Measurements from ENCODE around the gene KCNJ15.

KCNJ15 gene

GRCh38 chr21:38240129-38240528 lies 16.7 kb upstream of the KCNJ15 start:
- peaks cover 0 to 64% (median 26%) of the 10 kb centered on the region in 4 donors for H3K4me1 ChIP-seq
- TF ChIP-seq, protein P1, sequence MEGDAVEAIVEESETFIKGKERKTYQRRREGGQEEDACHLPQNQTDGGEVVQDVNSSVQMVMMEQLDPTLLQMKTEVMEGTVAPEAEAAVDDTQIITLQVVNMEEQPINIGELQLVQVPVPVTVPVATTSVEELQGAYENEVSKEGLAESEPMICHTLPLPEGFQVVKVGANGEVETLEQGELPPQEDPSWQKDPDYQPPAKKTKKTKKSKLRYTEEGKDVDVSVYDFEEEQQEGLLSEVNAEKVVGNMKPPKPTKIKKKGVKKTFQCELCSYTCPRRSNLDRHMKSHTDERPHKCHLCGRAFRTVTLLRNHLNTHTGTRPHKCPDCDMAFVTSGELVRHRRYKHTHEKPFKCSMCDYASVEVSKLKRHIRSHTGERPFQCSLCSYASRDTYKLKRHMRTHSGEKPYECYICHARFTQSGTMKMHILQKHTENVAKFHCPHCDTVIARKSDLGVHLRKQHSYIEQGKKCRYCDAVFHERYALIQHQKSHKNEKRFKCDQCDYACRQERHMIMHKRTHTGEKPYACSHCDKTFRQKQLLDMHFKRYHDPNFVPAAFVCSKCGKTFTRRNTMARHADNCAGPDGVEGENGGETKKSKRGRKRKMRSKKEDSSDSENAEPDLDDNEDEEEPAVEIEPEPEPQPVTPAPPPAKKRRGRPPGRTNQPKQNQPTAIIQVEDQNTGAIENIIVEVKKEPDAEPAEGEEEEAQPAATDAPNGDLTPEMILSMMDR (IDR thresholded peaks at IDR 0.05): no peak
- no peak overlapping the region for H3K4me3 ChIP-seq
- no peaks in the 10 kb centered on the region for H3K9me3 ChIP-seq
- H3K36me3 ChIP-seq: no peaks in the 10 kb centered on the region
- H3K27me3 ChIP-seq: no peaks in the 10 kb centered on the region
- DNase-seq: no peak
- peak overlapping the region; percentile 77 to 78 for H3K27ac ChIP-seq
- intact Hi-C loops (cut with DNase I; ENCODE audit: low total_unique reads): no loop called here

- H3K9me3 ChIP-seq: no peaks in the 10 kb centered on the region
- DNase-seq: peak; percentile 71 to 83
- intact Hi-C loops (cut with DNase I; ENCODE audit: low total_unique reads): no loop called here
- peaks cover 0 to 71% (median 26%) of the 10 kb centered on the region in 4 donors for H3K4me1 ChIP-seq
- peak overlapping the region; percentile 77 to 78 for H3K27ac ChIP-seq
- TF ChIP-seq, protein P1 (IDR thresholded peaks at IDR 0.05): no peak
- H3K27me3 ChIP-seq: no peaks in the 10 kb centered on the region
- peak overlapping the region in 1 of 2 donors; percentile 12 for H3K4me3 ChIP-seq
- H3K36me3 ChIP-seq: no peaks in the 10 kb centered on the region
Observed at GRCh38 chr21:38241029-38241740, 15.6 kb upstream of the KCNJ15 start.

GRCh38 chr21:38242061-38242460 lies 14.7 kb upstream of the KCNJ15 start:
- TF ChIP-seq, protein P1 (IDR thresholded peaks at IDR 0.05): no peak
- intact Hi-C loops (cut with DNase I; ENCODE audit: low total_unique reads): no loop called here
- Histone ChIP-seq H3K9me3 (no peaks in the 10 kb centered on the region), H3K4me3 (no peak overlapping the region), H3K4me1 (peaks cover 0 to 68% (median 24%) of the 10 kb centered on the region in 4 donors), H3K36me3 (no peaks in the 10 kb centered on the region), H3K27ac (peak overlapping the region; percentile 77 to 78), H3K27me3 (no peaks in the 10 kb centered on the region)
- no peak for DNase-seq

- TF ChIP-seq, protein P1 (IDR thresholded peaks at IDR 0.05): no peak
- no peak for DNase-seq
- Histone ChIP-seq H3K4me1 (peaks cover 0 to 62% (median 21%) of the 10 kb centered on the region in 4 donors), H3K36me3 (no peaks in the 10 kb centered on the region), H3K27me3 (no peaks in the 10 kb centered on the region), H3K27ac (peak overlapping the region; percentile 77 to 78), H3K9me3 (no peaks in the 10 kb centered on the region), H3K4me3 (no peak overlapping the region)
- intact Hi-C loops (cut with DNase I; ENCODE audit: low total_unique reads): no loop called here
Observed at GRCh38 chr21:38243732-38244406, 12.9 kb upstream of the KCNJ15 start.

DNA sequence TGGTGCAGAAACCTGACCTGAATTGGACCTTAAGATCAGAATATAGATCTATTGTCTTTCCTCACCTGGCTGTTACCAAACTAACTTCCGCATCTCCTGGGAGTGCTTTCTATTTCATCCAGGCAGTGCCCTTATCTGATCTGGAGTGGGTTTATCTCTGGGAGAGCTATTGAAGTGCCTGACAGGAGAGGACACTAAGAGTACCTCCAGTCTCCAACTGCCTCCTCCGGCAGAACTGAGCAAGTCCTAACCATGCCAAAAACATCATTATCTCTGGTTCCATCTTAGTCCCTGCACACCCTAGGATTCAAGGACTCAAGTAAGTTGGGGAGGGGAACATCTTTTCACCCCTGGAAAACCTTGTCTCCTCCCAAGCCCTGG lies 12.4 kb upstream of the KCNJ15 start:
- TF ChIP-seq, protein P1 (IDR thresholded peaks at IDR 0.05): no peak
- Histone ChIP-seq H3K36me3 (no peaks in the 10 kb centered on the region), H3K27me3 (no peaks in the 10 kb centered on the region), H3K4me3 (no peak overlapping the region), H3K9me3 (no peaks in the 10 kb centered on the region), H3K4me1 (peaks cover 0 to 60% (median 22%) of the 10 kb centered on the region in 4 donors), H3K27ac (peak overlapping the region; percentile 21 to 78)
- intact Hi-C loops (cut with DNase I; ENCODE audit: low total_unique reads): no loop called here
- DNase-seq: no peak
